HG03432 (cell line): ENCODE data around the gene THAP7.
"Not testable (repeated sequence)": the region's sequence is repeated elsewhere in the genome, so short reads cannot be mapped to it uniquely, and the experiment has no call there.

Source experiments
- ATAC-seq: cut with Tn5 transposase; IDR thresholded peaks from one replicate; pipeline ENCODE4 v1.9.1; 2021; ENCODE audit warnings: mild to moderate bottlenecking, moderate library complexity; ENCODE audit not compliant: unreplicated experiment

THAP7 gene, protein sequence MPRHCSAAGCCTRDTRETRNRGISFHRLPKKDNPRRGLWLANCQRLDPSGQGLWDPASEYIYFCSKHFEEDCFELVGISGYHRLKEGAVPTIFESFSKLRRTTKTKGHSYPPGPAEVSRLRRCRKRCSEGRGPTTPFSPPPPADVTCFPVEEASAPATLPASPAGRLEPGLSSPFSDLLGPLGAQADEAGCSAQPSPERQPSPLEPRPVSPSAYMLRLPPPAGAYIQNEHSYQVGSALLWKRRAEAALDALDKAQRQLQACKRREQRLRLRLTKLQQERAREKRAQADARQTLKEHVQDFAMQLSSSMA

DNA sequence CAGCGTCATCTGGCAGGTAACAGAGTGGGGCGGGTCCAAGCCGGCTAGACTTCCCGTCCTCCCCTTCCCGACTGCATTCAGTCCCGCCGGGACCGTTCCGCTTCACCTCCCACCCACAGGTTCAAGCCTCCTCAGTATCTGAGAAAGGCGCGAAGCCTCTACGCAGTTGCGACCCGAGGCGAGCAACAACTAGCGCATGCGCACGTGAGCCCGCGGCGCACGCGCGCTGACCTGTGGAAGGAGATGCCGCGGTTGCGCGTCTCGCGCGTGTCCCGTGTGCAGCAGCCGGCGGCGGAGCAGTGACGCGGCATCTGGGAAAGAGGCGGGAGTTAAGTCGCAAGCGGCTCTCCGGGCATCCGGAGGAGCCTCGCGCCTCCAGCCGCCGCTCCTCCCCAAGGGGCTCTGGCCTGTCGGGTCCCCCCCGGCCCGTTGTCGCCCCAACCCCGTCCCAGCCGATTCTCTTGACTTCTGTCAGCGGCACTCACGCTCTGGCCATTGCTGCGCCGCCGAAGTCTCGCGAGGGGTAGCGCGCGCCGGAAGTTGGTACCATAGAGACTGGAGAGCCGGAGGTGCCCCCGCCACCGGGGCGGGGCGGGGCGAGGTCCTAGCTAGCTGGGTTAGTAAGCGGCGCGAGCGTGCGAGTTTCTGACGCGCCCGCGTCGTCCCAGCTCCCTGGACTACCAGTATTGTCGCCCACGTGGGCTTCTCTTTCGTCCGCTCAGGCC is at the start of gene THAP7:
Gene THAP7, minus strand, starts transcription at position 518 of the 725 bp plus-strand sequence. Its CDS starts 207 bp downstream, at position 311.
- ATAC-seq: peak; percentile 86

DNA sequence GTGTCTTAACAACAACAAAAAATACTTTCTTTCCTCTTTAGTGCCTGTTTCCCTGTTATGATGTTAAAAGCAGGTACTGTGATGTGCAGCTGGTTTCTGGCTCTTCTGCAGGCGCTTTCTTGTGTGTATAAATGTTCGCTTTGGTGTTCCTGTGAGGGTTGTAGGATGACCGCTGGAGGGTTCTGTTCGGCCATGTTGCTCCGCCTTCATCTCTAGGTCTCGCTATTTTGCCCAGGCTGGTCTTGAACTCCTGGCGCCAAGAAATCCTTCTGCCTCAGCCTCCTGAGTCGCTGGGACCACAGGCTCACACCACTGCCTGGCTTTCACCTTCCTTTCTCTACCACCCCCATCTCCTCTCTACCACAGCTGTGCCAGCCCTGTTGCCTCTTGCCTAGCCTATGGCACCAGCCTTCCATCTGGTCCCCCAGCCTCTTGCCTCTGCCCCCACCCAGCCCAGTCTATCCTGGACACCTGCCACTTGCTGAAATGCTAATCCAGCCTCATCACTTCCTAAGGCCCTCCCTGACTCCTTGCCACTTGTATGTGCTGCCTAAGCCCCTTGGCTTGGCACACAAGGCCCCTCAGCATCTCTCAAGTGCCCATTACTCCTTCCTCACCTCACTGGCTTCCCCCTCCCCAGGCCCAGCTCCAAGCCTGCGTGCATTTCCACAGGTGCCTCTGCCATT is 49.4 kb upstream of the THAP7 start:
- ATAC-seq: no peak

DNA sequence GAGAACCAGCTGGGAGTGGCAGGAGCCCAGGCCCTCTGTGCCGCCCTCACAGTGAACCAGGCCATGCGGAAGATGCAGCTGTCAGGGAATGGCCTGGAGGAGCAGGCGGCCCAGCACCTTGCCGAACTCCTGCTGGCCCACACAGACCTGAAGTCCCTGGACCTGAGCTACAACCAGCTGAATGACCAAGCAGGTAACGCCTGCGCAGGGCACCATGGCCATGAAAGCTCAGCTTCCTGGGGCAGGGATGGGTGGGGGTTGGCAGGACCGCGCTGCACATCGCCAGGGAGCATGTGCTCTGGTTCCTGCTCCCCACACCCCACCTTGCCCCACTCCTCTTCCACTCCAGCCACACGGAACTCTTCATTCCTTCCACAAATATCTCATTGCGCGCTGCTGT is 47.0 kb upstream of the THAP7 start:
- ATAC-seq: not testable (repeated sequence)

DNA sequence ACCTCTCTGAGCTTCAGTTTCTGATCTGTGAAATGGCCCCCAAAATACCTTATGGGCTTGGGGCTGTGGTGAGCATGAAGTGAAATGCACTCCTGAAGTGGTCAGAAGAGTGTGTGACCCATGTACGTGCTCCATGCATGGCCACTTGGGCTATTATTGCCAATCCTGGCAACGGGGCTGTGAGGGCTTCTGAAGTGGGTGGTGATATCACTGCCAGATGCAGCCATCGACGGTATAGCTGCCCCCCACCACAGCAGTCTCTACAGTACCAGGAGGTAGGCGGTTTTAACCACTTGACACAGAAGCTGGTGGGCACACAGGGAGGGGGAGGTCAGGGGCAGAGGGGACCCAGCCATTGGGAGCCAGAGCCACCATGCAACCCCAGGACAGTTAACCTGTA is 46.5 kb upstream of the THAP7 start:
- ATAC-seq: not testable (repeated sequence)

DNA sequence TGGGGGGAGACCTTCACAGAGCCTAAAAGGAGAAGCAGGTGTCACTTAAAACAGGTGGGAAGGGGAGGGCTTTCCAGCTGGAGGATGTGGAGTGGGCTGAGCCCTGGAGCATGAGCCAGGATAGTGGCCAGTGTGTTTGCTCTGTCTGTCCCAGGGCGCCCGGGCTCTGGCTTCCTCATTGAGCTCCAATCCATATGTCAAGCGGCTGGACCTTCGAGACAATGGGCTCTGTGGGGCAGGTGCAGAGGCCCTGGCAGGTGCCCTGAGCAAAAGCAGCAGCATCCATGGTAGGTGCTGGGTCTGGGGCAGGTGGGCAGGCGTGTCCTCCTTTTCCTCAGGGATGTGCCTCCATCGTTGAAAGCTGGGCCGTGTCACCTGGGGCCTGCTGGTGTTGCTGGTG is 45.8 kb upstream of the THAP7 start:
- no peak for ATAC-seq

DNA sequence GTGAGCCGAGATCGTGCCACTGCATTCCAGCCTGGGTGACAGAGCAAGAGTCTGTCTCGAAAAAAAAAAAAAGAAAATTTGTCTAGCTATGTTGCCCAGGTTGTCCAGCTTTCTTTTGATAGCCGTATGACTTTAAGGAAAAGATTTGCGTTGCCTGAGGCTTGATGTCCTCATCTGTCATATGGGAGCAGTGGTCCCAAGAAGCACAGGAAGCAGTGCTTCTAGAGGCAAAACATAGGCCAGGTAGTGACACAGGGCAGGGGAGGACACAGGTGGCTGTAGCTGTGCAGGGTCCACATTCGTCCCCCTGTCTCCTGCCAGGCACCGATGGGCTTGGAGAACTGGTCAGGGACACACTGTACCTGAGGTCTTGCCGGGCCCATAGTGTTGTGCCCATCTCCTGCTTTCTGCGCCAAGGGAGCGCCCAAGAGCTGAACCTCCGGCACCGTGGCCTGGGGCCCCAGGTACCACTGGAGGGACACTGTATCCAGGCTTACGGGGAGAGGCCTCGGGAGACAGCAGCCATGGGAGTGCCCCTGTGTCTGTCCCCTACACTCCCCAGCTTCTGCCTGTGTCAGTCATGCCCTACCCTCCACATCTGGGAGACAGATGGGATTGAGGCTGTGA is 45.2 kb upstream of the THAP7 start:
- no peak for ATAC-seq

DNA sequence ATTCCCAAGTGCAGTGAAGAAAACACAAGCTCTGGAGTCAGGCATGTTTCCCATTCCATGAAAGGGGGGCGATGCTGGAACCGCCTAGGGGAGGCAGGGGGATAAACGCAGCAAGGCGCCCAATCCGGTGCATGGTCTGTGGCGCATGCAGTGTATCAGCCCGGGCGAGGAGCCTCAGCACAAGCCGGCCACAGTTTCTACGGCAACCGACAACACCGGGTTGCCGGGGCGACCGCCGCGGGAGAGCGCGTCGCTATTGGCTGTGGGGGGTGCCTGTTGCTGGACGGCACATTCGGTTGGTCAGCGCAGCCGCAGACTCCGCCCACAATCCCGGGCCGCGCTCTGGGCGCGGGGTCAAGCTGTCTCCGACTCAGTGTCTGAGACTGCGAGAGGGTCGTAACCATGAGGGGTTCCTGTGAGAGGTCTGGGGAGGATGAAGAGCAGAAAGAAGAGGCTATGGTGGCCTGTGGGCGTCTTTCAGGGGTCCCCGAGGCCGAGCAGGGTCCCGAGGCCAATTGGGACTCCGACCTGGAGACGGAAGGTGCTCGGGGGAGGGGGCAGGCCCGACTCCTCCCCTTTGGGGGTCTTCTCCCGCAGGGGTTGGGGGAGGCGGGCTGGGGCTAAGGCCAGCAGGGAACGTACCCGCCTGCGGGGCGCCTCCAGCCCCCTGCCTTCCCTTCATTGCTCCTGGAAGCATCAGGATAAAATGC is 43.8 kb upstream of the THAP7 start, which contains the start of gene LRRC74B:
Gene LRRC74B, plus strand, starts transcription at position 362 of the 710 bp plus-strand sequence. Its CDS starts 41 bp downstream, at position 403.
- peak; percentile 76 for ATAC-seq

DNA sequence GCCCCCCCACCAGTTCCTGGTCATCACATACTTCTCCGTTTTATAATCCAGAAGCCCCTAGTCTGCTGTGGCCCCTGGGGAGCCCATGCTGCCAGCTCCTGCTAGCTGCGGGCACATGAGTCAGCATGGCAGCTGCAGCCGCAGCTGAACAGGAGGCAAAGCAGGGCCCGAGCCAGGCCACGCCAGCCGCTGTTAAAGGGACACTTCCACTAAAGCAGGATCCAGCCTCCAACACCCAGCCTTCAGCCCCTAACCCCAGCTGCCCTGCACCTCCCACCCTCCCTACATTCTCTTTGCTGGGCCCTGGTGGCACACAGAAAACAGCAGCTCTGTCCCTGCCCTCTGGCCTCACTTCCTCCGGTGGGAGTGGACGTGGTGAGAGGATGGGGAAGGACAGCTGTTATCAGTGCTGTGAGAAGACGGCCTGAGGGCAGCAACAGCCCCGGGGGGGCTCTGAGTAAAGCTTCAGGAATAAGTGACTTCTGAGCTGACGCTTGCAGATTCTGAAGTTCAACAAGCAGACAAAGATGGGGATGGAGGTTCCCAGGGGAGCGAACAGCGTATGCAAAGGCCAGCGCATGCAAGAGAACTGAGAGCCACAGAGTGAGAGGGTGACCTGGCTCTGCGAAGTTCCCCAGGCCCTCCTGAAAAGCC is 43.1 kb upstream of the THAP7 start:
- ATAC-seq: no peak

DNA sequence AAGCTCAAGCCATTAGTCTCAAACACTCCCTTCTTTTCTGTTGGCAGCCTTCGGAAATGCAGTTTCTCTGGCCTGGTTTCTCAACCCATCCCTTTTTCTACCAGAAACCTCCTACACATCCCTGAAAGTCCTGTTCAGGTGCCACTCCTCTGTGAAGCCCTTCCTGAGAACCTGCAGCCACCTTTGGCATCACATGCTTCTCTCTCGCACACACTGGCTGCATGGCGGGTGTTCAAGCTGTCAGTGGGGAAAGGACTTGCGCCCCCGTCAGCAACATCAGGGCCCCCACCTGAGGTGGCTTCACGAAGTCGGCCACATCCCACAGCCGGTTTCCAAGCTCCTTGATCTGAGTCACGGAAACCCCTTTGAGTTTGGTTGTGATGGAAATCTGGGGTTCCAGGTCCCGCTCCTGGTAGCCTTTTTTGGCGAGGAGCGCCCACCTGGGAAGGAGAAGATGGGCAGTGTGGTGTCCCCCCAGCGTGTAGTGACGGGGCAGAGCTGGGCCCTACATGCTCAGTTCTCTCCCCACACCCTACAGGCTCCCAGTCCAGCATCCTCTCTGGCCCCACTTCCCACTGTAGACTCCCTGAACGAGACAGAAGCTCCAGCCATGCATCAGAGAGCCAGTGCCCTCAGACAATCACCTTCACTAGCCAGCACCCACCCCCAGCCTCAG is 42.1 kb upstream of the THAP7 start:
- no peak for ATAC-seq

DNA sequence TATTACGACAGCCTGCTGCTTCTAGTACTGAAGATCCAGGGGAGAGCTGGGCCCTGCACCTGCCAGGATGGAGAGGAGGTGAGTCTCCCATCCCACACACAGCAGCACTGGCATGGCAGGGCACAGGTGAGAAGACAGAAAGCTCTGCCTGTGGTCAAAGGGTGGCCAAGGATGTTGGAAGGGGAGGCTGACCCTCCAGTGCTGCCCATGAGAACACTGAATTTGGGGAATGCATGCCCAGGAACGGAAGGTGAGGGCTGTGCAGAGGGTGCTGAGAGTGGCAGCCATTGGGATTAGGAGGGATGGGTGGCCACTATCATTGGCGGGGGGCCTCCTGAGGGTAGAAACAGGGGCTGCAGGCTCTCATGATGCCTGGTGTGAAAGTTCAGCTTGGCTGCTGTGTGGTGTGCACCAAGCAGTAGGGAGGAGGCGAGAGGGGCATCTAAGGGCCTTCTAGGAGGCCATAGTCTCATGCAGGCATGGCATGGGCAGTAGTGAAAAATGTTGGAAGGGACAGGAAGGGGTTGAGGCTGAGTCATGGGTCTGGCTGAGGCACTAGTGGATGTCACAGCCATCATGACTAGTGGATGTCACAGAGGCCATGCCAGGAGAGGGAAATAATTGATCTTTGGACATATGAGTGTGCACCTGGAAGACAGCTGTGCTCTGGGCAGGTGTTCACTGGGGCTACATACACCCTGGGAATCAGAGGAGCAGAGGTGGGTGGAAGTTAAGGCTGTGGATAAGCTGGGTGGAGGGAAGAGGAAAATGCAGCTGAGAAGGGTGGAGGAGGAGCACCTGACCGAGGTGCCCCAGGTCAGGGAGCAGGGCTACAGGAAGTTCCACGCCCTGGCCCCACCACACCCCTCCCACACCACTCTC is 41.3 kb upstream of the THAP7 start:
- ATAC-seq: no peak

DNA sequence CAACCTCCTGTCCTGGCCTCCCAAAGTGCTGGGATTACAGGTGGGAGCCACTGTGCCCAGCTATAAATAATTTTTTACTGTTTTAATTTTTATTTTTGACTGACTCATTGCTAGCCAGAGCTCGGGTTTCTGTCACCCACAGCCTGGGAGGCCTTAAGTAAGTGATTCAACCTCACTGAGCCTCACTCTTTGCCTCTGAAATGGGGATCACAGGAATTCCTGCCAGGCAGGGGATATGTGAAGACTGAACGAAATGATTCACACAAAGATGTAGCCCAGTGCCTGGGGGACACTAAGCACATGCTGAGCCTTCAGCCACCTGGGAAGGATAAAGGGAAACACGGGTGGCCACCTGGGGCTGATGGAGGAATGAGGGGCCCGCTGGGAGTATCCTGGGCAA is 40.0 kb upstream of the THAP7 start:
- ATAC-seq: no peak

DNA sequence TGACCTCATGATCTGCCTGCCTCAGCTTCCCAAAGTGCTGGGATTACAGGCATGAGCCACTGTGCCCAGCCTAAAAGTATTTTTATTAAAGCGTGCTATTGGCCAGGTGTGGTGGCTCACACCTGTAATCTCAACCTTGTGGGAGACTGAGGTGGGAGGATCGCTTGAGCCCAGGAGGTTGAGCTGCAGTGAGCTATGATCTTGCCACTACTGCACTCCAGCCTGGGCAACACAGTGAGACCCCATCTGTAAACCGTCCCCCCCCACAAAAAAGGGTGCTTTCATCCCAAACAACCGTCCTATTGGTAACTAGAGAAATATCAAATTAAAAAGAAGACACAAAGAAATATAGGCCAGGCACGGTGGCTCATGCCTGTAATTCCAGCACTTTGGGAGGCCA is 37.2 kb upstream of the THAP7 start:
- ATAC-seq: not testable (repeated sequence)

DNA sequence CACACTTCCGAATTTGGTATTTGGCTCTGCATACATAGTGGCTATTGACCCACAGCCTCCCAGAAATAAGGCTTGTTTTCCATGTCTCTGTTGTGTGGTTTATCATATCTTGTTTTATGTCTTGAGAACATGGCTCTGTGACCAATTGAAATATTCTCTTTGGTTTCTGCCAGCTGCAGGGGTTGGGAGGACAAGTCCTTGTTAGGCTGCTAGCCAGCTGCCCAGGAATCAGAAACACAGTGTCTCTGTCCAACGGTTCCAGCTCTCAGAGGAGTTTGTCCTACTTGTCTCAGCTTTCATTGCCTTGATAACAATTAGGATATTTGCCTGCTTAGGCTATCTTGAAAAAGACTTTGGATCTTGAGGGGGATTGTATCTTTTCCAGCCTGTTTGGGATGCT is 36.5 kb upstream of the THAP7 start:
- no peak for ATAC-seq

DNA sequence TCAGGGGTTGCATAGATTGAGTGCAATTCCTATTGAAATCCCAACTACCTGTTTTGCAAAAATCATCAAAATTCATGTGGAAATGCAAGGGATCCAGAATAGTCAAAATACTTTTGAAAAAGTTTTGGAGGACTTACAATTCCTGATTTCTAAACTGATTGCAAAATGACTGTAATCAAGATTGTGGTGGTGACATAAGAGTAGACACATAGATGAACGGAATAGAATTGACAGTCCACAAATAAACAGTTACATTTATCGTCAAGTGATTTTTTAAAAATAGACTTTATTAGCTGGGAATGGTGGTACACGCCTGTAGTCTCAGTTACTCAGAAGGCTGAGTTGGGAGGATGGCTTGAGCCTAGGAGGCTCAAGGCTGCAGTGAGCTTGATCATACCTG is 33.1 kb upstream of the THAP7 start:
- ATAC-seq: no peak

DNA sequence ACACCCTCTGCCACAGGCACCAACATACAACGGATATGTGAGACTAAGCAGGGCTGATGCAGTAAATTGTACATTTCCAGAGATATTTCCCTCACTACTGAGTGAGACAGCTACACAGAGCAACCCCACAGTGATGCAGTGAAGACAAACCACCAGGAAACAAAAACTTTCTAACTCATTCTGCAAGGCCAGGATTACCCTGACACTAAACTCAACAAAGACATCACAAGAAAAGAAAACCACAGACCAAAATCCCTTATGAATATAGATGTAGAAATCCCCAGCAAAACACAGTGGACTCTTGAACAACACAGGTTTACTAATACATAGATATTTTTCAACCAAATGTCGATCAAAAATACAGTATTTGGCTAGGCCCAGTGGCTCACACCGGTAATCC is 32.0 kb upstream of the THAP7 start:
- ATAC-seq: no peak

DNA sequence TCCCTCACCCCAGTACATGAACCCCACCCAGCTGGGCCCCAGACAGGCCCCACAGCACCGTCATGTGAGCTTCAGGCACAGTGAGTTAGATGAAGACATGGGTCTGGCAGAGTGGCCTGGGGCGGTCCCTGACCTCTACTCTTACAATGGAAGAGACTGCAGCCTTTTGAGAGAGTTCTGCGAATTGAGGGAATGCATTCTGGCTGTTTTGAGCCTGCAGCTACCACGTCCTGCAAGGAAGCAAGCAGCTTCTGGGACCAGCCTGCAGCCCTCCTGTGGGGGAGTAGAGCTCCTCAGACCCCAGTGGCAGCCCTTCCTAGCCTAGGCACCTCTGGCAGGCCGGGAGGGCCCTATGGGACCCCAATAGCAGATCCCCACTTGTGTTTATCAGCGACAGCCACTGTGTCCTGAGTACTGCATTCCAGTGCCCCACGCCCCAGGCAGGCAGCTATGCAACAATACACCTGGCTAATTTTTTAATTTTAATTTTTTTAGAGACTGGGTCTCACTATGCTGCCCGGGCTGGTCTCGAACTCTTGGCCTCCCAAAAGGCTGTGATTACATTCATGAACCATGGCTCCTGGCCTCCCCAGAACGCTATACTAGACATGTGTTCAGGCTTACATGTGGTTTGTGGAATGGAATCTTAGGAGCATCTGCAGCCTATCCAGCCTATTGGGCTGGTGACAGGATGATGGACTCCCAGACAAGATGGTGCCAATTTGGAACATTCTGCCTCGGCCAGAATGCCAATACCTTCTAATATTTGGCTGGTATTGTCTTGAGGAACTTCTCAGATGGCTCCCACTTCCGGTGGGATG is 31.2 kb upstream of the THAP7 start:
- no peak for ATAC-seq

DNA sequence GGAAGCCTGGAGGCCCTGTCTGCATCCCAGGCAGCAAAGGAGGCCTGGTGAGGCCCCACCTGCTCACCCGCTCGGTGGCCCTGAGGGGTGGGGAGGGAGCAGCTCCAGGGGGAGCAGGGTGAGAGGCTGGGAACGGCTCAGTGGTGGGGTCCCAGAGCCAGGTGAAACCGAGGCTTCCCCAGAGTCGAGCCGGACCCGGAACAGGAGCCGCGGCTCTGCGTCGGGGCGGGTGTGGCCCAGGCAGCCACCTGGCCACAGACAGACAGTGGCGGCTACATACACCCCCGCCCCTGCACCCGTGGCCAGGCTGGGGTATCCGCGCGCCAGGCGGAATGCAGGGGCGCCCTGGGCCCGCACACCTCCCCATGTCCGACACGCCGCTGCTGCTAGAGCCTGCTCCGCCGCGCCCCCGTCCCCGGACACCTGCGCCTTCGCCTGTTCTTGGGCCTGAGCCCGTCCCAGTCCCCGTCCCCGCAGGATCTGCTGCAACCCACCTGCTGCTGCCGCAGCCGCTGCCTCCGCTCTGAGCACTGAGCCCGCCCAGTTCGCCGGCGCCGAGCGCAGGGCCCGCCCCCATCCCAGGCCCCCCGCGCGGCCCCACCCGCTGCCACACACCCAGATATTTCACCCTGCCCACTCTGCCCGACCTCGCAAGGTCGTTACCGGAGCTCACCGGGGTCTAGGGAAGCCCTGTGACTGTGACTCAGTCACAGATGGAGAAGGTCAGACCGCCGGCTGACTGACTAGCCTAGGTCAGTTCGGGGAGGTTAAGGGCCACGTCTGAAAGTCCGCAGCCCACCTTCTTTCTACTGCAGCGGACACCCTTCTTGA is 30.3 kb upstream of the THAP7 start, which contains the start of gene SLC7A4:
Gene SLC7A4, minus strand, starts transcription at position 525 of the 831 bp plus-strand sequence. CDS start 749 bp downstream, outside the sequence.
- no peak for ATAC-seq
